HG03571 (cell line): ENCODE data around the gene FAIM2.
A peak's percentile ranks its signal among the peaks of the same experiment; 100 is the strongest.

Experiments
- ATAC-seq: cut with Tn5 transposase; IDR thresholded peaks from one replicate; pipeline ENCODE4 v1.9.1; 2021; ENCODE audit not compliant: unreplicated experiment

The FAIM2 gene

DNA sequence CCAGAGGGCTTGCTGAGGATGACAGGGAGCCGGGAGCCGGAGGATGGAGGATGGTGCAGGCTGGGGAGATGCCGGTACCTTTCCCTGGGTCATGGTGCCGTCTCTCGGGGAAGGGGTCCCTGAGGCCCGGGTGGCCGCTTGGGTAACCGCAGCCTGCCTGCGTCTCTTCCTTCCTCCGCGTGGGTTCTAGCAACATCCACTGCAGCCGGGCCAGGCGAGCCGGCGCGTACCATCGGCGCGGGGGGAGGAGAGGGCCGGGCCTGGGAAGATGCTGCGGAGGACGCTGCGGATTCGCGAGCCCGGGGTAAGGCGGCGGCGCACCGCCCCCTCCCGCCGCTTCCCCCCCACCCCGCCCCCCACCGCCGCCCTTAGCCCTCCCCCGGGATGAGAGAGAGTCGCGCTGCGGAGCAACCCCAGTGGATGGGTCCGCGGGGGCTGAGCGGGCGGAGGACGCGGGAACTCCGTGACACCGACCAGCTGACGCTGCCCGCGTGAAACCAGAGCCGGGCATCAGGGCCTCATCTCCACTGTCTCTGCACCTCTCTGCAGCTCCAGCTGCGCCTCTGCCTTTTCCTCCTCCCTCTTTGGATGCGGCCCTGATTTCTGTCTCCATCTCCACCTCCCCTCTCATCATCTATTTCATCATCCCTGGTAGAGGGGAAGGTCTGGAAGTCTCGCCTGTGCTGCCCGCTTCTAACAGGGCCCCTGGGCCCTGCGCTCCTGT, at the start of gene FAIM2:
Gene FAIM2 (minus strand): TSS at position 201 of the 724 bp plus-strand sequence. CDS start 108 bp downstream, at position 93.
- no peak for ATAC-seq

DNA sequence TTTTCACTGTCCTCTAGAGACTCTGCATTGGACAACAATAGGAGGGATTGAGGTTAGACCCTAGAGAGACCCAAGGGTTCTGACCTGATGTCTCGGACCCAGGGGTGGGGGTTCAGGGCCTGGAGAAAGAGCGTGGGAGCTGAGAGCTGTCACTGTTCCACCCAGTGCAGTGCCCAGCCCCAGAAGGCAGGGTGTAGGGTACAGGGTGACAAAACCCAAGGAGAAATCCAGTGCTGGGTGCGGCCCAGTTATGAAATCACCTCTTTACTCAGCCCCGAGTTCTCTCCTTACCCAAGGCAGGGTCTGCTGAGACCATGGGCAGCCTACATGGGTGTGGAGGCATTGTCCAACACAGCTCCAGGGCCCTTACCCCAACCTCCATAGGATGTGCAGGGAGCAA, 49.5 kb upstream of the FAIM2 start:
- ATAC-seq = no peak

DNA sequence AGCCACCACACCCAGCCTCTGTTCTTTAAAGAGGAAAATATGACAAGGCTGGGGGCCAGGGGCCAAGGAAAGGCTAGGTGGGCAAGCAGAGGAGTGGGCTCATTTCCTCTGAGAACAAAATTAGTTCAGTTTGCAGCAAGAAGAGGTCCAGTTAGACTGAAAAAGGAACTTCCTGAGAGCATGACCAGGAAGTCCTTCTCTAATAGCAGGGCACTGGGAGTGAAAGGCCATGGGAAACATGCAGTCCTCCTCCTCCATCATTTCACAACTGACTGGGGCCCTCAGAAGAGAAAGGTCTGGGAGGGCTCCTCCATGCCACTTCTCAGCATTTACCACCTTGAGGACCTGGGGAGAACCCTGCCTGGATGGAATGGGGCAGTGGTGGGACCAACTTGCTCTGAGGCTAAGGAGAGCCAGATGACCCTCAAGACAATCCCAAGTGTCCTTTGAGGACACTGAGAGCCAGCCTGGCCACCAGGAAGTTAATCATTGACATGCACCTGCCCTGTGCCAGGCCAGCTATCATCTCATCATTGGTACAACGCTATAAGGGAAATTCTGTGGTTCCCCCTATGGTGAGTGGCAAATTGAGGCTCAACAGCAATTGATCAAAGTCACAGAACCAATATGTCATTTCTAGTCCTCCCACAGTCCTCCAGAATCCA, 48.8 kb upstream of the FAIM2 start:
- ATAC-seq = no peak

DNA sequence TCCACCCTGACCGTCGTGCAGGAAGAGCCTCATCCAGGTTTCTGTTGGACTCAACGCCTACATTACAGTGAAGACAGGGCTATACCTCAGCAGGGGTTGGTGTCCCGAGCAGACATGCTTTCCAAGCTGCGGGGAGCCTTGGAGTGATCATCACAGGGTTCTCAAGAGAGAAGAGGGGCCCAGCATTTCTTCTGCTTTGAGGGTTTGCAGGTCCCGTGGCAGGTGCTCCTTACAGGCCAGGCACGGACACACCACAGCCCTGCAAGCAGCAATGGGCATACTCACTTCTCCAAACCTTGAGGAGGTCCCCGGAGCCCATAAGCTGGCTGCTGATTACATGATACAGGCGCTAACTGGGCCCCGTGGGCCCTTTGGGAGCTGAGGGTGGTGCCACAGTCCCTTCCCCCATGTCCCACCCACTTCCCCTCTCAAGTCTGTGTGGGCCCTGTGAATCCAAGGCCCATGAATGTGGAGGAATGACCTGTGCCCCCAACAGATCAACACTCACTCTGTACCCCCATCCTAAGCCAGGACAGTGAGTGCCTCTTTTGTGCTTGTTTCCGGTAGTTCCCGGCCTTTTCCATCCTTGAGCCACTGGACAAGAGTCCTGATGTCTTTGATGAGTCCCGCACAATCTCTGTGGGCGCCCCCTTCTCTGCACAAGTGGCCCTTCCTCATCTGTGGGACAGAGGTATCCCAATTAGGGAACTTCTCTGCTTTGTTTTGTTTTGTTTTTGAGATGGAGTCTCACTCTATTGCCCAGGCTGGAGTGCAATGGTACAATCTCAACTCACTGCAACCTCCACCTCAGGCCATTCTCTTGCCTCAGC, 47.9 kb upstream of the FAIM2 start:
- no peak for ATAC-seq

DNA sequence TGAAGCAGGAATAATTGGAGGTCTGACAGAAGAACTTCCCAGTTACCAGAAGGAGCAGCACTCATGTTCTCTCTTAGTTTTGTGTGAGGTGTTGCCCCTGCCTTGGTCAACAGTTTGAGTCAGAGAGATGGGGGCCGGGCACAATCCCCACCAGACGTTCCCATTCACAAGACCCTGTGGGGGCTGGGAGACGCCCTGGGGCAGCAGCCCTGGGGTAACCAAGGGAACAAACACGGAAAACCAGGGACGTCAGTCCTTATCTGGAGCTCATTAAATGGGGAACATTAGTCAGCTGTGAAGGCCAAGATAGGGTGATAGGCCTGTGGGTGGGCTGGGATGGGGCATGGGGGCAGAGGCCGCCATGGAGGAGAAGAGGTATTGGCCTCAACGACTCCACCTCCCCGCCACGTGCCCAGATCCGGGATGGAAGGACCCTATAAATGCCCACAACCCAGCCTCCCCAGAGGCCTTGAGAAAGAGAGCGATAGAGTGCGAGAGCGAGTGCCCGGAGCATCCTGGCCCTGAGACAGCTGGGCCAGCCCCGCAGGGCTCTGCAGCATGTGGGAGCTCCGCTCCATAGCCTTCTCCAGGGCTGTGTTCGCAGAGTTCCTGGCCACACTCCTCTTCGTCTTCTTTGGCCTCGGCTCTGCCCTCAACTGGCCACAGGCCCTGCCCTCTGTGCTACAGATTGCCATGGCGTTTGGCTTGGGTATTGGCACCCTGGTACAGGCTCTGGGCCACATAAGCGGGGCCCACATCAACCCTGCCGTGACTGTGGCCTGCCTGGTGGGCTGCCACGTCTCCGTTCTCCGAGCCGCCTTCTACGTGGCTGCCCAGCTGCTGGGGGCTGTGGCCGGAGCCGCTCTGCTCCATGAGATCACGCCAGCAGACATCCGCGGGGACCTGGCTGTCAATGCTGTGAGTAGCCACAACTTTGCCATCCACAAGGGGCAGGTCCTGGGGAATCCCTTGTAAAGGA, 46.9 kb upstream of the FAIM2 start, which contains the start of gene AQP2:
Gene AQP2 (plus strand): TSS at position 465 of the 979 bp plus-strand sequence. CDS start 94 bp downstream, at position 559.
- ATAC-seq = no peak

DNA sequence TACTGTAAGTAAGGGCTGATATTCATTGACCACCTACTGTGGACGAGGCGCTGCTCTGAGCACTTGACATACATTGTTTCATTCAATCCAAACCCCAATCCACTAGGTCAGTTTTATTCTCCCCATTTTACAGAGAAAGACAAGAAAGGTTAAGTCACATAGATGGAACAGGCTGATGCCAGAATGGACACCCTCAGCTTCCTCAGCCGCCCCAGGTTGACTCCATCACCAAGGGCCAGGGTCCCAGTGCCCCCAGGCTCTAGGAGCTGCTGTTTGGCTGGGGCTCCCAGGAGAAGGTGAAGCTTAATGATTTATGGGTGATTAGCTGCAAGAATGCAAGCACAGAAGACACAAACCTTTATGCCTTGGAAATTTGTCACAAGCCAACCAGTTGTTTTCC, 46.2 kb upstream of the FAIM2 start:
- ATAC-seq = no peak

DNA sequence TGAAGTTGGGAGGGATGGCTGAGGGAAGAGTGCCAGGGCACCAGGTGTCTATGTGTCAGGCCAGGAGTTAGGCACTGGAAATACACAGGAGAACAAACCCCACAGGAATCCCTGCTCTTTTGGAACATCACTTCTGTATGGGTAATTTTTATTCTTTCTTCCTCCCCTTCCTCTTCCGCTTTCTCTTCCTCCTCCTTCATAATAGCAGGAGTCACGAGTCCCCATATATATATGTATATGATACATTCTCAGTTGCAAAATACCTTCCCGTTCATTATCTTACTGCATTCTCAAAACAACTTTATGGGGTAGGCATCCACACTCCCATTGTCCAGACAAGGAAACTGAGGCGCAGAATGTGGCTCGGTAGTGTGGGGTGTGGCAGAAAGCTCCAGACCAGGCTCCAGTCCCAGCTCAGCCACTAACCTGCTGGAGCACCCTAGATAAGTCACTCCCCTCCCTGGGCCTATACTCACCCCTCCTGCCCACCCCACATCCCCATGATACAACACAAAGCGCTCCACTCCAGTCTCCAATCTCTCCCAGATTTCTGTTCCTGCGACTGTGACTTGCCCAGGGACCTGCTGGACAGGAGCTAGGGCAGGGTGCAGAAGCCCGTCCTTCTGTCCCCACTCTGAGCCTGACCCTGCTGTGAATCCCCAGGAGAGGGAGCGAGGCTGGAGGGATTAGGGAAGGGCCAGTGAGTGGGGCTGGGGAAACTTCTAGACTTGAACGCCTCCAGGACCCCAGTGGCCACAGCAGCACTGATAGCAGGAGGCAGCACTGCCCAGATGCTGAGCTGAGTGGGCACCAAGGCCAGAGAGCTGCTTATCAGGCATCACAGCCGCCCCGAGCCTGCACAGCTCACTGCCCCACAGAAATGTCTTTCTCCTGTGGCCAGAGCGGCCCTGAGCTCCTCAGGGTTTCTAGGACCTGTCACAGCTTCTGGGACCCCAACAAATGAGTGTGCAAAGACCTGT, 45.5 kb upstream of the FAIM2 start:
- ATAC-seq = no peak

DNA sequence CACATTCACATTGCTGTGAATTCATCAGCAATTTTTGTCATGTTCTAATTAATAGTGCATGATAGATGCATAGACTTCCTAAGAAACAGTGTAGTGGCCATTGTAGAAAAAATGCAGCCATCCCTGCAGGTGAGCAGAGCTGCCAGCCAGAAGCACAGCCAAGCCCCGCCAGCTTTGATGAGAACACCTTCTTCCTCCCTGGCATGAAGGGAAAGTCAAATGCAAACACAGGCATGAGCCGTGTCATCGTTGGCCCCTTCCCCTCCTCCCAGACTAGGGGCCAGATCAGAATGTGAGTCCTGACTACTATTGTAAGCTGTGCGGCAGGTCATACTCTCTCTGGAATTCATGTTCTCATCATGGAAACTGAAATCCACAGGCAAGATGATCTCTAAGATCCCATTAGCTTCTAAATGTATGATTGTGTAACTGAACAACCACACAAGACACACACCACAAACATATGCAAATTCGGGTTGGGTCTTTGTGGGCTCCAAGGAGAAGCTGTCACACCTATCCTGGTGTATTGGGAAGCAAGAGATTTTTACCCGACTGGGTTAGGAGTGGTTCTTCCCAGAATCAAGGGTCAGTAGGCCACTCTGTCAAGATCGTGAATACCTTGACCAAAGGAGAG, 44.0 kb upstream of the FAIM2 start:
- no peak for ATAC-seq

DNA sequence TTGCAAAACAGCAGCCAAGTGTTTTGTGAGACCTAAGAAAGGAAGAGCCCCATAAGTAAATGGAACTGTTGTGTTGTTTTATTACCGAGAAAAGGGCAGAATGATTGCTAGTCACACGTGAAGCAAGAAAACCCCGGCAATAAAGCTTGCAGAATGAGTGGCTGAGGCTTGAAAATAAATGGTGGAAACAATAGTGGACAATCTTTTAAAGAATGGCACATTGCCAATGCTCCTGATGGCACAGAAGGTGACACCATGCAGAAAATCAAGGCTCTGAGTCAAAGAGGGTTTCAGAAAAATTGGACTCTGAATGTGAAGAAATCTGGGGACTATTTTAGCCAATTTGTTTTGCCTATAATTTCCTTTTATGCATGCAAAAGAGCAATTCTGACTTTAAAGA, 42.8 kb upstream of the FAIM2 start:
- no peak for ATAC-seq

DNA sequence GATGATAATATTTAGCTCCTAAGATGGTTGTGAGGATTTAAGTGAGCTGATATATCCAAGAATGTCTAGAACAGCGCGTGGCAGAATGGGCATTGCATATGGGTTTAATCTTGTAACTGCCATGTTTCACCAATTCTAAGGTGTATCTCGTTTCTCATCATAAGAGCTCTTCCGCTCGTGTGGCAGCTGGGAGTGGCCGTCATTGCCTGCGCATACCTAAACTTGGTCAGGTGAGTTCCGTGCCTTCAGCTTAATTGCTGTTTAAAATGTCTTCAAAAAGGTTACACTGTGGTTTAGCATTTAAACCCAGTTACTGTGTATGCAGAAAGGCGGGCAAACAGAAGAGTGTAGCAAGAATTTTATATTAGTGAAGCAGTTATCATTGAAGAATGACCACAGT, 42.4 kb upstream of the FAIM2 start:
- no peak for ATAC-seq

DNA sequence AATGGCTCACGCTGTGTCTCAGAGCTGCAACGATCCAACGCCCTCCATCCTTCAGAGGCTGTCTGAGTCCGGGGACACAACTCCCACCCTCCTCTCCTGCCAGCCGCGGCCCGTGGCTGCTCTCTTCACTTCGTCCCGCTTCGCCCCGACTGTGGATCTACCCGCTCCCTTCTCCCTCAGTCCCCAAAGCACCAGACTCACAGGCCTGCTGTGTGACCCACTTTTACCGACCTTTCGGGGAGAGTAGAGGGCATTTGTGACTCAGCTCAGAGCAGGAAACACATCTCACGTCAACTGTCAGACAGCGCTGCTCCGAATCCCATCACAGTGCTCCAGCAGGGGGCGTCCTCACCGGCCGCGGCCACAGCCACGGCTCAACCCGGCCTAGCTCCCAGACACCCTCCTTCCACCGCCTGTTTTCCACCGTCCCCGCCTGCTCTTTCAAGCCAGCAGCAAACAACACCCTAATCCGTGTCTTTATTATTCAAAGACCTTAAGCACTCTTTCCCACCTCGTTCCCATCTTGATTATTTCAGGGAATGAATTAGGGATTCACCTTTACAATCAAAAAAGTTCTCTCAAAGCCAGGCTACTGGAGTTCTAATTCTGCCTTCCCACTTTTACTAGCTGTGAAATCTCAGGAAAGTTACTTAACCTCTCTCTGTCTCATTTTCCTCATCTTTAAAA, 41.8 kb upstream of the FAIM2 start:
- peak; percentile 59 for ATAC-seq

DNA sequence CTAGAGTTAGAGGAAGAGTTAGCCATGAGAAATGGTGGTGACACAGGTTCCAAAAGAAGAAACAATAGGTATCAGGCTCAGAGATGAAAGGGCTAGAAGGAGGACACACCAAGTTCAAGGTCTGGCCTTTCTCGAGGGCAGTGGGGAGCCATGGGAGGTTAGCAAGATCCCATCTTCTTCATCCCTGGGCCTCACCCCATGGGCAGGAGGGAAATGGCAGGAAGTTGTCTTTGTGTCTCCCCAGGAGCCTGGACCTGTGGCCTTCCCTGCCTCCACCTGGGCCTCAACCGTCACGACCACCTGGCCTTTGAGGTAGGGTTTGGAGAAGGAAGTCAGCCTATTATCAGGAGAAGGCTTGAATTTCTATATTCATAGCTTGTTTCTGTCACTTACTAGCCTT, 41.0 kb upstream of the FAIM2 start:
- no peak for ATAC-seq

DNA sequence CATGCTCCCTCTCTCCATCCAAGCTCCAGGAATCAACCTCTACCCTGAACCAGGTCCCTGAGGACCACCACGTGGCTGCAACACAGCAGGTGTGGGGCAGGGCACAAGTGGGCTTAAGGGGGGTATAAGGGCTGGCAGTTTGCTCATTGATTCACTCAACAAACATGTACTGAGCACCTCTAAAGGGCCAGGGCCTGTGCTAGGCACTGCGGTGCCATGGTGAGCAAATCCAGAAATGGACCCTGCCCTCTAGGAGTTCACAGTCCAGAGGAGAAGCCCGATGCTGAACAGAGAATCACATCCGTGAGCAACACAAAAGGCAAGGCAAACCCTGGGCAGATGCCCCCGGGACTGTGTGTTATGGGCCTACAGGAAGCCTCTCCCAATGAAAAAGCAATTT, 40.3 kb upstream of the FAIM2 start:
- ATAC-seq = no peak

DNA sequence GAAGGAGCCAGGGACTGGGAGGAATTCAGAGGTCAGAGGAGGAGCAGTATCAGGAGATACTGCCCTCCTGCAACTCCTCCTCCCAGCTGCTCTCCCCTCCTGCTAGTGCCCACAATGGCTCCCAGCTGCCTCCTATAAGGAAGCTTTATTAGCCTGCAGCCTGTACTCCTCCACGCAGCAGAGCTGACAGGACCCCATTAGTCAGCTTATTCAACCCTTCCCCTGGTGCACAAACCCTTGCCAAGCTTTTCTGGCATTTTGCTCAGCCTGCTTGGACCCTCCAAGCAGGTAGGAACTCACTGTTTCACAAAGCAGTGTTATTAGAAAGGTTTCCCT, 39.9 kb upstream of the FAIM2 start:
- no peak for ATAC-seq

DNA sequence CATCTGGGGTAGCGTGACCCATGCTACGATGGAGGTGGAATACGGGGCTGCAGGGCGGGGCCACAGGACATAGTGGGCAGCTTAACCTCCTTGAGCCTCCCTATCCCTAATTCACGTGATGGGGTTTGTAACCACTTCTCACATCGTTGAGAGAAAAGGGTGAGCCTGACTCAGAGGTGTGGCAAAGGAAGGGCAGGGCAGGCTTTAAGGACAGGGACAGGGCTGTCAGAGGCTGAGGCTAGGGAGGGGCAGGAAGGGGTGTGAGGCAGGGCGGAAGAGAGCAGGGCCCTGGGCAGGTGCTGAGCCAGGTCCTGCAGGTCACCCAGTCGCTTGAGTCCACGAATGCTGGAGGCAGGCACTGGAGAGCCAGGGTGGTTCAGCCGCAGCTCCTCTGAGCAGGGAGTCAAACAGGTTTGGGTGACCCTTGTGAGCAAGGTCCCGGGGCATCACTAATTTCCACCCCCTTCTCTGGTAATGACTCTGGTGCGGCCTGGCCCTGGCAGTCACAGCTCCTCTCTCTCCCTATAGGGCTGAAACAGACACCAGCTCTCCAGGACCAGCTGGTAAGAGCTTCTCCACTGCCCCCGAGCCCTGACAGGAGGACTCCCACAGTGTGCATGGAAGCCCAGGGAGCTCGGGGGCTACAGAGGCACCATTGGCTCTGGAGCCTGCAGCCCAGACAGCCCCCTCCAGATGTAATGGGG, 39.4 kb upstream of the FAIM2 start:
- no peak for ATAC-seq

DNA sequence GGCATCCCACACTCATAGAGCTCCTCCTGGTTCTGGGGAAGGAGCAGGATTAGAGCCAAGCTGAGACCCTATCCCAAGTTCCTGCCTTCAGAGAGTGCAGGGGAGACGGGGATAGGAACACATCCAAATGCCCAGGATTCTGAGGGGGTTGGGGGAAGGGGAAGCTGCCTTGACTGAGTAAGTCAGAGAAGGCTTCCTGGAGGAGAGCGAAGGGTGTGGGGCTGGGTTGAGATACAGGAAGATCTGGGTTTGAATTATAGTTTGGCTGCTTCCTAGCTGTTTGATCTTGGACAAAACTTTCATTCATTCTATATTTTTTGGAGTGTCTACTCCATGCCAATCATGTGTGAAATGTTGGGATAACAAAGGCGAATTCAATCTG, 38.8 kb upstream of the FAIM2 start:
- ATAC-seq = no peak

DNA sequence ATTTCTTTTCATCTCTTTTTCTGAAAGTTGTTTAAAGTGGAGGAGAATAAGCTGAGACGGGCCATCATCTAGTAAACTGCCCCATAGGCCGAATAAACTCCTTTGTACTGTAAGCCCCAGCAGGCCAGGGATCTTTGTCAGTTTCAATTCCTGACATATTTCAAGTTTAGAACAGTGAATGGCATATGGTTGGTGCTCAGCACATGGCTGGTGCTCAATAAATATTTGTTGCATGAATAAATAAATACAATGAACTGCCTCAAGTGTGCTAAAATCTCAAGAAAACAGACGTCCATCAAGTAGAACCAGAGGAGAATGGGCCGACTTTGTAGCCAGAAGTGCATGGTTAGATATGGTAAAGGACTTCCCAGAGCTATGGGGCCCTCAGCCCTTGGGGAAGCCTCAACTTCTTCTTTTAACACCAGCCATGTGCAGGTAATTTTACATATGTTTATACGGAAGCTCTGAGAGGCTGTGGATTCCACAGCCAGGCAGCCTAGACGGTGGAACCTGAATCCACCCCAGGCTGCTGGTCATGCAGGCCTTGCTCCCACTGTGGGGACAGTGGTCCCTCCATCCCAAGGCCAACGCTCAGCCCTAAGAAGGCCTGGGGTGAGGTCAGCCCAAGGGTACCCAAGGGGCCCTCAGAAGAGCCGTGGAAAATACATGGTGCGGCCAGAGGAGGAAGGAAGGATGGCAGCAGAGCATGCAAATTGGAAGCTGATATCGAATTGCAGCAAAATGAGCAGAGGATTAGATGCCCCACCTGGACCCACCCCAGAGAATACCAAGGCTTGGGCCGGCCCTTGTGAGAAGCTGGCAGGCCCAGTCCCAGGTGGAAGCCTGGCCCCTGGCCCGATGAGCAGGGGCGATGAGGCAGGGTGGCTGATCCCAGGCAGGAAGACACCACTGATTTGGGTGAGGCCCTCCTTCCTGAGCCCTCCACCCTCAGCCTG, 38.1 kb upstream of the FAIM2 start:
- ATAC-seq = no peak
